Hematopoietic multipotent progenitor cell (in vitro differentiated cells): ENCODE data around the gene GRN. TPM values are rescaled to one million over a fixed set of nuclear protein-coding genes. Genes with fewer than 3 reads are reported as not detected.
"Not testable (repeated sequence)": the region's sequence is repeated elsewhere in the genome, so short reads cannot be mapped to it uniquely, and the experiment has no call there.

Experiments
- DNase-seq, 3 donors: peaks; one replicate each; pipeline ENCODE4 v3.0.0-alpha.2; 2011 to 2015; ENCODE audit warnings: low read depth in 2 of 3, low spot score in 2 of 3
- total RNA-seq: library from RNA; depleted of rRNA; stranded (reverse); fragments of >200 nt; gene quantifications from one replicate; pipeline ENCODE4 v1.2.3, GENCODE V29; 2012

The GRN gene
- total RNA-seq, 1 donor, result 263 TPM

GRCh38 chr17:44359458-44360143 is 14.5 kb downstream of the GRN start:
- DNase-seq, result no peak

GRCh38 chr17:44360144-44360533 is 15.0 kb downstream of the GRN start:
- DNase-seq, result no peak

- no peak for DNase-seq
Observed at GRCh38 chr17:44360826-44361225, 15.7 kb downstream of the GRN start.

- no peak for DNase-seq
Observed at GRCh38 chr17:44361292-44362260, 16.5 kb downstream of the GRN start.

GRCh38 chr17:44362459-44362948 is 17.4 kb downstream of the GRN start:
- DNase-seq, result no peak

GRCh38 chr17:44362949-44363612 is 18.0 kb downstream of the GRN start:
- DNase-seq, result peak in 1 of 3 donors; percentile 28

- peak in 2 of 3 donors; percentile 68 to 75 for DNase-seq
Observed at GRCh38 chr17:44363613-44364159, 18.6 kb downstream of the GRN start, which contains the start of gene FAM171A2. FAM171A2 (minus strand) TSS chr17:44363853; CDS start chr17:44363714, 139 bp downstream.

- DNase-seq, result not testable (repeated sequence)
Observed at GRCh38 chr17:44365051-44365450, 19.9 kb downstream of the GRN start.

- DNase-seq, result no peak
Observed at GRCh38 chr17:44367231-44367979, 22.3 kb downstream of the GRN start.

- DNase-seq, result not testable (repeated sequence)
Observed at GRCh38 chr17:44368391-44369243, 23.5 kb downstream of the GRN start.

GRCh38 chr17:44369414-44370023 is 24.4 kb downstream of the GRN start:
- DNase-seq, result peak in 1 of 3 donors; percentile 47

- no peak for DNase-seq
Observed at GRCh38 chr17:44372036-44372435, 26.9 kb downstream of the GRN start.

- no peak for DNase-seq
Observed at GRCh38 chr17:44374306-44375195, 29.4 kb downstream of the GRN start.

GRCh38 chr17:44375196-44376017 is 30.3 kb downstream of the GRN start:
- DNase-seq, result no peak

GRCh38 chr17:44376124-44376523 is 31.0 kb downstream of the GRN start:
- DNase-seq, result no peak

- no peak for DNase-seq
Observed at GRCh38 chr17:44376779-44377178, 31.7 kb downstream of the GRN start.
